ENCODE data around the gene KIAA0319L.

The KIAA0319L gene

GRCh38 chr1:35564037-35564883 lies 7.1 kb upstream of the KIAA0319L start:
- DNase-seq (ENCODE audit: low read depth in 2 of 2, low spot score in 1 of 2), result peak; percentile 58 to 67

- DNase-seq (ENCODE audit: low read depth in 2 of 2, low spot score in 1 of 2), result no peak
These were observed 6.0 kb upstream of the KIAA0319L start for GRCh38 chr1:35563166-35563565.

- no peak for DNase-seq (ENCODE audit: low read depth in 2 of 2, low spot score in 1 of 2)
These were observed 4.9 kb upstream of the KIAA0319L start for GRCh38 chr1:35561972-35562680.

GRCh38 chr1:35561297-35561971 lies 4.2 kb upstream of the KIAA0319L start:
- DNase-seq (ENCODE audit: low read depth in 2 of 2, low spot score in 1 of 2), result no peak

GRCh38 chr1:35560256-35561225 lies 3.3 kb upstream of the KIAA0319L start:
- DNase-seq (ENCODE audit: low read depth in 2 of 2, low spot score in 1 of 2), result no peak

GRCh38 chr1:35559317-35559944 lies 2.2 kb upstream of the KIAA0319L start:
- DNase-seq (ENCODE audit: low read depth in 2 of 2, low spot score in 1 of 2), result no peak

- DNase-seq (ENCODE audit: low read depth in 2 of 2, low spot score in 1 of 2), result no peak
These were observed 1.4 kb upstream of the KIAA0319L start for GRCh38 chr1:35558374-35559316.

- DNase-seq (ENCODE audit: low read depth in 2 of 2, low spot score in 1 of 2), result peak; percentile 86 to 89
These were observed 589 bp upstream of the KIAA0319L start, which contains the start of gene NCDN for GRCh38 chr1:35557611-35558373. Gene NCDN, plus strand, starts transcription at chr1:35557799. Its CDS starts 392 bp downstream, at chr1:35558191.

GRCh38 chr1:35556484-35557117 lies 602 bp downstream of the KIAA0319L start:
- DNase-seq (ENCODE audit: low read depth in 2 of 2, low spot score in 1 of 2), result no peak

GRCh38 chr1:35555601-35556477 lies 1.4 kb downstream of the KIAA0319L start:
- DNase-seq (ENCODE audit: low read depth in 2 of 2, low spot score in 1 of 2), result no peak

GRCh38 chr1:35555212-35555584 lies 2.0 kb downstream of the KIAA0319L start:
- DNase-seq (ENCODE audit: low read depth in 2 of 2, low spot score in 1 of 2), result no peak

GRCh38 chr1:35554266-35555211 lies 2.7 kb downstream of the KIAA0319L start:
- no peak for DNase-seq (ENCODE audit: low read depth in 2 of 2, low spot score in 1 of 2)

GRCh38 chr1:35553851-35554250 lies 3.4 kb downstream of the KIAA0319L start:
- DNase-seq (ENCODE audit: low read depth in 2 of 2, low spot score in 1 of 2), result no peak

GRCh38 chr1:35546614-35547013 lies 10.6 kb downstream of the KIAA0319L start:
- DNase-seq (ENCODE audit: low read depth in 2 of 2, low spot score in 1 of 2), result no peak

- no peak for DNase-seq (ENCODE audit: low read depth in 2 of 2, low spot score in 1 of 2)
These were observed 12.2 kb downstream of the KIAA0319L start for GRCh38 chr1:35544976-35545375.

- DNase-seq (ENCODE audit: low read depth in 2 of 2, low spot score in 1 of 2), result no peak
These were observed 17.4 kb downstream of the KIAA0319L start for GRCh38 chr1:35539824-35540261.

All from stimulated activated CD8-positive, alpha-beta memory T cell treated with anti-CD3 and anti-CD28 coated beads, Interleukin-4, amount 100 ng/mL, for 1 hour (primary cell).